ENCODE data around the gene GLRX5.

The GLRX5 gene

GRCh38 chr14:95527387-95528002 lies 7.4 kb upstream of the GLRX5 start:
- Histone ChIP-seq H4K20me1 (peaks cover 0 to 24% (median 7%) of the 10 kb centered on the region in 11 experiments; a peak in 5 of 22 replicates), H3K27ac (peak overlapping the region in 8 of 11 experiments; percentile 57 to 98 (median 94); a peak in 17 of 22 replicates), H3K4me3 (no peak overlapping the region), H3K4me1 (peaks cover 76 to 100% (median 94%) of the 10 kb centered on the region in 10 experiments), H3K4me2 (peak overlapping the region; percentile 60 to 99 (median 91)), H3K27me3 (no peaks in the 10 kb centered on the region), H3K9me3 (replicated peaks in 1 of 11) (no peaks in the 10 kb centered on the region), H3K36me3 (peaks cover 0 to 25% (median 9%) of the 10 kb centered on the region in 11 experiments; a peak in 12 of 22 replicates), H3K9ac (peak overlapping the region in 8 of 11 experiments; percentile 23 to 92 (median 42); a peak in 13 of 22 replicates)
- no peak for TF ChIP-seq Cebpa-rat (IDR thresholded peaks at IDR 0.05)

- H3K4me3 ChIP-seq: no peak overlapping the region
- H3K4me2 ChIP-seq: peak overlapping the region in 8 of 11 experiments; percentile 37 to 99 (median 94); a peak in 14 of 22 replicates
- H3K9ac ChIP-seq: peak overlapping the region in 5 of 11 experiments; percentile 9 to 94 (median 43); a peak in 4 of 22 replicates
- no peak for TF ChIP-seq Cebpa-rat (IDR thresholded peaks at IDR 0.05)
- H3K4me1 ChIP-seq: peaks cover 69 to 92% (median 79%) of the 10 kb centered on the region in 10 experiments
- H3K27ac ChIP-seq: peak overlapping the region in 8 of 11 experiments; percentile 12 to 98 (median 65); a peak in 11 of 22 replicates
- H4K20me1 ChIP-seq: peaks cover 0 to 26% (median 7%) of the 10 kb centered on the region in 11 experiments; a peak in 5 of 22 replicates
- no peaks in the 10 kb centered on the region for H3K9me3 ChIP-seq (replicated peaks in 1 of 11)
- H3K27me3 ChIP-seq: no peaks in the 10 kb centered on the region
- peaks cover 0 to 25% (median 9%) of the 10 kb centered on the region in 11 experiments; a peak in 12 of 22 replicates for H3K36me3 ChIP-seq
These were observed 5.6 kb upstream of the GLRX5 start for GRCh38 chr14:95529216-95529615.

- H3K36me3 ChIP-seq: peaks cover 0 to 25% (median 9%) of the 10 kb centered on the region in 11 experiments; a peak in 12 of 22 replicates
- peak overlapping the region; percentile 9 to 98 (median 94); a peak in 20 of 22 replicates for H3K27ac ChIP-seq
- H4K20me1 ChIP-seq: peaks cover 0 to 33% (median 13%) of the 10 kb centered on the region in 11 experiments; a peak in 18 of 22 replicates
- H3K4me3 ChIP-seq: peak overlapping the region; percentile 6 to 97 (median 92); a peak in 12 of 20 replicates
- H3K9ac ChIP-seq: peak overlapping the region; percentile 25 to 95 (median 92); a peak in 20 of 22 replicates
- H3K9me3 ChIP-seq (replicated peaks in 1 of 11): no peaks in the 10 kb centered on the region
- H3K4me2 ChIP-seq: peak overlapping the region; percentile 83 to 99 (median 96)
- no peaks in the 10 kb centered on the region for H3K27me3 ChIP-seq
- TF ChIP-seq Cebpa-rat (IDR thresholded peaks at IDR 0.05): no peak
- peaks cover 57 to 78% (median 64%) of the 10 kb centered on the region in 10 experiments for H3K4me1 ChIP-seq
These were observed 4.2 kb upstream of the GLRX5 start for GRCh38 chr14:95530473-95531276.

GRCh38 chr14:95531473-95531872 lies 3.4 kb upstream of the GLRX5 start:
- TF ChIP-seq Cebpa-rat (IDR thresholded peaks at IDR 0.05): no peak
- Histone ChIP-seq H3K4me2 (peak overlapping the region; percentile 83 to 99 (median 96)), H4K20me1 (peaks cover 0 to 41% (median 21%) of the 10 kb centered on the region in 11 experiments; a peak in 19 of 22 replicates), H3K4me1 (peaks cover 56 to 78% (median 64%) of the 10 kb centered on the region in 10 experiments), H3K36me3 (peaks cover 0 to 25% (median 9%) of the 10 kb centered on the region in 11 experiments; a peak in 12 of 22 replicates), H3K9me3 (replicated peaks in 1 of 11) (no peaks in the 10 kb centered on the region), H3K9ac (peak overlapping the region; percentile 25 to 95 (median 92); a peak in 20 of 22 replicates), H3K27ac (peak overlapping the region in 10 of 11 experiments; percentile 12 to 98 (median 94); a peak in 19 of 22 replicates), H3K4me3 (peak overlapping the region; percentile 6 to 97 (median 92); a peak in 15 of 20 replicates), H3K27me3 (no peaks in the 10 kb centered on the region)

DNA sequence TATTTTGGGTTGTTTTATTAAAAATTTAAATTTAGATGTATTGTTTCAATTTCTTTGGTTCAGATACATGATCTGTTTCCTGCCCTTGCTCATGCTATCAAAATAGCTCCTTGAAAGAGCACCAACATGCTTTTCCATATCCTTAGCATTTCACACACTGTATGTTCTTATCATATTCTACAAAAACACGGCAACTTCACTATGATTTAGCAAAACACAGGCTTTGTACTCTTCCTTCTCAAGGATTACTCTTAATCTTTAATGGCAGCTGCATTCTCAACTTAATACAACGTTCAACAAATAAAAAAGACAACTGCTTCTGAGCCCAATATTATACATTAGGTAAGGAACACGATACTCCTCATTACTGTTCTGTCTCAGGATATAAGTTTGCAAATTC lies 2.9 kb upstream of the GLRX5 start:
- Histone ChIP-seq H3K9ac (peak overlapping the region; percentile 83 to 95 (median 92); a peak in 21 of 22 replicates), H3K27ac (peak overlapping the region in 10 of 11 experiments; percentile 6 to 98 (median 94); a peak in 20 of 22 replicates), H3K9me3 (replicated peaks in 1 of 11) (no peaks in the 10 kb centered on the region), H3K4me3 (peak overlapping the region; percentile 78 to 97 (median 92); a peak in 19 of 20 replicates), H3K4me1 (peaks cover 56 to 78% (median 64%) of the 10 kb centered on the region in 10 experiments), H3K27me3 (no peaks in the 10 kb centered on the region), H3K36me3 (peaks cover 0 to 25% (median 9%) of the 10 kb centered on the region in 11 experiments; a peak in 12 of 22 replicates), H4K20me1 (peaks cover 0 to 46% (median 26%) of the 10 kb centered on the region in 11 experiments; a peak in 19 of 22 replicates), H3K4me2 (peak overlapping the region; percentile 83 to 99 (median 96))
- no peak for TF ChIP-seq Cebpa-rat (IDR thresholded peaks at IDR 0.05)

DNA sequence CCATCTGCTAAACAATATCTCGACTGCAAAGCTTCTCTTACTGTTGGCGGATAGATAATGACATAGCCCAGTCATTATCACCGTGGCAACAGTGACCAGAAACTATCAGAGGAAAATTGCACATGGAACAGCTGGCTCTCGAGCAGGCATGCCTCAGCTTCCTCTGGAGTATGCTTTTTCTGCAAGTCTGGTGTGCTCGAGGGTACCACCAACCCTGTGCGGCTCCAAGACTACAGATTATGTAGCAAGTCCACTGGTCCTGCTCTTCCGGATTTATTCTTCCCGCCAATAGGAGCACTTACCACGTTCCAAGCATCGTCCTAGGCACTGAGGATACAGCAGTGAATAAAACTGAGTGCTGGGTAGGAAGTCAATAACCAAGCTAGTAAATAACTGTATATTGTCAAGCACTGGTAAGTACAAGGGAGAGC lies 1.4 kb upstream of the GLRX5 start:
- TF ChIP-seq Cebpa-rat (IDR thresholded peaks at IDR 0.05): no peak
- peak overlapping the region; percentile 83 to 99 (median 96) for H3K4me2 ChIP-seq
- H3K4me1 ChIP-seq: peaks cover 56 to 78% (median 67%) of the 10 kb centered on the region in 10 experiments
- no peaks in the 10 kb centered on the region for H3K9me3 ChIP-seq (replicated peaks in 1 of 11)
- H3K4me3 ChIP-seq: peak overlapping the region; percentile 78 to 97 (median 92)
- H3K27me3 ChIP-seq: no peaks in the 10 kb centered on the region
- H3K36me3 ChIP-seq: peaks cover 0 to 27% (median 9%) of the 10 kb centered on the region in 11 experiments; a peak in 12 of 22 replicates
- H3K9ac ChIP-seq: peak overlapping the region; percentile 83 to 95 (median 92)
- H4K20me1 ChIP-seq: peaks cover 0 to 59% (median 35%) of the 10 kb centered on the region in 11 experiments; a peak in 19 of 22 replicates
- H3K27ac ChIP-seq: peak overlapping the region; percentile 52 to 98 (median 94); a peak in 21 of 22 replicates

- no peaks in the 10 kb centered on the region for H3K9me3 ChIP-seq (replicated peaks in 1 of 11)
- no peak for TF ChIP-seq Cebpa-rat (IDR thresholded peaks at IDR 0.05)
- H3K27me3 ChIP-seq: no peaks in the 10 kb centered on the region
- H3K4me2 ChIP-seq: peak overlapping the region; percentile 83 to 99 (median 96)
- peak overlapping the region; percentile 83 to 95 (median 92) for H3K9ac ChIP-seq
- H3K36me3 ChIP-seq: peaks cover 0 to 31% (median 9%) of the 10 kb centered on the region in 11 experiments; a peak in 12 of 22 replicates
- peak overlapping the region; percentile 78 to 97 (median 92) for H3K4me3 ChIP-seq
- peaks cover 0 to 63% (median 40%) of the 10 kb centered on the region in 11 experiments; a peak in 19 of 22 replicates for H4K20me1 ChIP-seq
- peak overlapping the region; percentile 52 to 98 (median 94); a peak in 21 of 22 replicates for H3K27ac ChIP-seq
- peaks cover 56 to 78% (median 68%) of the 10 kb centered on the region in 10 experiments for H3K4me1 ChIP-seq
These were observed 1.0 kb upstream of the GLRX5 start for GRCh38 chr14:95533822-95534221.

Measured in BLaER1 treated with 17β-estradiol and CSF1 and Interleukin-3, amounts not matched to agents 10 nM and 100 nM (cell line).